GM12878 (cell line): Measurements from ENCODE around the gene KDM1B. TPM values are rescaled to one million over a fixed set of nuclear protein-coding genes. Genes with fewer than 3 reads are reported as not detected.

Source experiments
- CEBPZ ChIP-seq: fragments of 150-350 bp; IDR thresholded peaks from 2 replicates; pipeline ENCODE4 v1.6.1; 2016; ENCODE audit warnings: low read depth, low read length
- EP300 ChIP-seq, 2 experiments: fragments of 150-350 bp in 1 of 2; IDR thresholded peaks; 2 replicates each; pipeline ENCODE4 v1.6.1; 2011 to 2012; ENCODE audit warnings: low read depth in 2 of 2, low read length in 2 of 2, borderline replicate concordance in 1 of 2, improper control_type of control experiment in 1 of 2, inconsistent platforms in 1 of 2; ENCODE audit not compliant: control insufficient read depth in 1 of 2
- GATAD2B ChIP-seq: fragments of 450-650 bp; conservative IDR thresholded peaks from 2 replicates; pipeline ENCODE4 v1.6.1; 2017; ENCODE audit warnings: low read depth, mild to moderate bottlenecking, moderate library complexity
- IKZF2 ChIP-seq, 2 experiments: fragments of 450-650 bp; IDR thresholded peaks; 2 replicates each; pipeline ENCODE4 v1.6.1; 2017; ENCODE audit warnings: mild to moderate bottlenecking in 2 of 2, moderate library complexity in 2 of 2
- MLLT1 ChIP-seq: fragments of 450-650 bp; IDR thresholded peaks from 2 replicates; pipeline ENCODE4 v1.6.1; 2016; ENCODE audit warnings: mild to moderate bottlenecking
- RBBP5 ChIP-seq: fragments of 200-600 bp; sonication (generic); conservative IDR thresholded peaks from 2 replicates; pipeline ENCODE4 v1.6.1; 2016
- SUZ12 ChIP-seq: fragments of 200-600 bp; sonication (generic); IDR thresholded peaks from one replicate; pipeline ENCODE4 v1.6.1; 2018; ENCODE audit warnings: antibody characterized with exemption, mild to moderate bottlenecking; ENCODE audit not compliant: unreplicated experiment
- TCF3 ChIP-seq: IDR thresholded peaks from 2 replicates; pipeline ENCODE4 v1.6.1; 2012; ENCODE audit warnings: low read depth, mild to moderate bottlenecking, low read length, borderline replicate concordance; ENCODE audit not compliant: insufficient read depth
- ZBTB11 ChIP-seq: fragments of 450-650 bp; formaldehyde crosslinking; IDR thresholded peaks from 2 replicates; pipeline ENCODE4 v1.5.0; 2022; ENCODE audit warnings: mild to moderate bottlenecking, missing genetic modification characterization
- ZBTB4 ChIP-seq: fragments of 450-650 bp; formaldehyde crosslinking; IDR thresholded peaks from 2 replicates; pipeline ENCODE4 v1.4.0; 2022; ENCODE audit warnings: mild to moderate bottlenecking, moderate library complexity
- ZNF592 ChIP-seq: fragments of 450-650 bp; IDR thresholded peaks from 2 replicates; pipeline ENCODE4 v1.6.1; 2017; ENCODE audit warnings: mild to moderate bottlenecking, moderate library complexity
- polyA plus RNA-seq, 11 experiments: library from polyadenylated mRNA; depleted of rRNA in 4 of 11; unstranded in 6 of 11; stranded (reverse) in 5 of 11; fragments of >200 nt; fragmentation: Nextera tagmentation in 4 of 11; fragmentation: Illumina TruSeq in 1 of 11; extraction: Ambion mirVana in 4 of 11; extraction: Trizol in 1 of 11; gene quantifications; 1 replicate in 1 of 11; 2 replicates in 10 of 11; pipeline versions ENCODE4 v1.2.1 to v1.2.3, GENCODE V29; 2011 to 2016; ENCODE audit warnings: inconsistent platforms in 2 of 11, missing spikeins in 2 of 11, low read depth in 1 of 11
- total RNA-seq, 4 experiments: library from RNA; depleted of rRNA in 3 of 4; stranded (reverse); fragments of >200 nt in 3 of 4; fragmentation: Illumina TruSeq in 1 of 4; extraction: Trizol in 1 of 4; gene quantifications; 2 replicates each; pipeline versions ENCODE4 v1.2.1 to v1.2.3, GENCODE V29; 2013 to 2021

KDM1B gene
- total and polyA plus RNA-seq, 10 of the 15 experiments (the other 5 are each of a cell fraction or from before 2014, with no cell fraction given), result 1.7 to 22.5 (median 13.9) TPM

- TF ChIP-seq MLLT1, result peak; percentile 75
- TF ChIP-seq RBBP5, result no peak
- TF ChIP-seq ZBTB4 (CRISPR knock-in tag), result no peak
- TF ChIP-seq CEBPZ, result no peak
- peak; percentile 47 to 66; a peak in 1 of 4 replicates for TF ChIP-seq EP300 (IDR thresholded peaks at IDR 0.05; ENCODE audit: borderline replicate concordance in 1 of 2, control insufficient read depth in 1 of 2, low read depth in 2 of 2, low read length in 2 of 2)
- no peak for TF ChIP-seq SUZ12
- no peak for TF ChIP-seq ZBTB11 (CRISPR knock-in tag)
- no peak for TF ChIP-seq ZNF592
- TF ChIP-seq TCF3, result no peak
- peak; percentile 95 to 97 for TF ChIP-seq IKZF2 (IDR thresholded peaks at IDR 0.05)
- peak; percentile 59 for TF ChIP-seq GATAD2B
Measured at GRCh38 chr6:18260448-18261106, 105.4 kb downstream of the KDM1B start (continued).
